ENCODE measurements around the gene TCOF1.

DNA sequence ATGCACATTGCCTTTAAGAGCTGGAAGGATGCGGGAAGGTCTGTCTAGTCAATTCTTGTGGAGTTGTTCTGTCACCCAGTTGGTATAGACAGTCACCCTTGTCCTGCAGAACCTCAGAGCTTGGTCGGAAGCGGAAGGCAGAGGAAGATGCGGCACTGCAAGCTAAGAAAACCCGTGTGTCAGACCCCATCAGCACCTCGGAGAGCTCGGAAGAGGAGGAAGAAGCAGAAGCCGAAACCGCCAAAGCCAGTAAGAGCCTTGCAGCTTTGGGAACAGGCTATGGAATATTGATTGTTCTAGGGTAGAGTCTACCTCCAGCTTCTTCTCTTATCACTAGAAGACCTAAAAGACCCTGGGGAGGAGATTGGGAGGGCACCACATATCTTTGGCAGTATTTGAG, 6.5 kb downstream of the TCOF1 start:
- TF ChIP-seq, protein P1, sequence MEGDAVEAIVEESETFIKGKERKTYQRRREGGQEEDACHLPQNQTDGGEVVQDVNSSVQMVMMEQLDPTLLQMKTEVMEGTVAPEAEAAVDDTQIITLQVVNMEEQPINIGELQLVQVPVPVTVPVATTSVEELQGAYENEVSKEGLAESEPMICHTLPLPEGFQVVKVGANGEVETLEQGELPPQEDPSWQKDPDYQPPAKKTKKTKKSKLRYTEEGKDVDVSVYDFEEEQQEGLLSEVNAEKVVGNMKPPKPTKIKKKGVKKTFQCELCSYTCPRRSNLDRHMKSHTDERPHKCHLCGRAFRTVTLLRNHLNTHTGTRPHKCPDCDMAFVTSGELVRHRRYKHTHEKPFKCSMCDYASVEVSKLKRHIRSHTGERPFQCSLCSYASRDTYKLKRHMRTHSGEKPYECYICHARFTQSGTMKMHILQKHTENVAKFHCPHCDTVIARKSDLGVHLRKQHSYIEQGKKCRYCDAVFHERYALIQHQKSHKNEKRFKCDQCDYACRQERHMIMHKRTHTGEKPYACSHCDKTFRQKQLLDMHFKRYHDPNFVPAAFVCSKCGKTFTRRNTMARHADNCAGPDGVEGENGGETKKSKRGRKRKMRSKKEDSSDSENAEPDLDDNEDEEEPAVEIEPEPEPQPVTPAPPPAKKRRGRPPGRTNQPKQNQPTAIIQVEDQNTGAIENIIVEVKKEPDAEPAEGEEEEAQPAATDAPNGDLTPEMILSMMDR (IDR thresholded peaks at IDR 0.05; ENCODE audit: borderline replicate concordance, extremely low read depth, low read length, poor library complexity, severe bottlenecking), result no peak
- TF ChIP-seq EZH2 (IDR thresholded peaks at IDR 0.05; ENCODE audit: borderline replicate concordance, low read depth, low read length, severe bottlenecking), result no peak

Data from DND-41 (cell line).